HepG2 (cell line): ENCODE measurements around the gene MECR. TPM values are rescaled to one million over a fixed set of nuclear protein-coding genes. Genes with fewer than 3 reads are reported as not detected.
A peak's percentile ranks its signal among the peaks of the same experiment; 100 is the strongest.

Experiments used
- BCL6 ChIP-seq: IDR thresholded peaks from 2 replicates; pipeline ENCODE4 v1.6.1; 2016; ENCODE audit warnings: missing genetic modification reagents, missing compliant biosample characterization
- EHMT2 ChIP-seq: fragments of 200-600 bp; sonication (generic); IDR thresholded peaks from 2 replicates; pipeline ENCODE4 v1.7.0; 2017; ENCODE audit warnings: antibody characterized with exemption, low read depth, low read length, borderline replicate concordance
- FOXA1 ChIP-seq, 2 experiments: fragments of 450-650 bp in 1 of 2; sonication (generic) in 1 of 2; formaldehyde crosslinking in 1 of 2; IDR thresholded peaks; 2 replicates each; pipeline versions ENCODE4 v1.4.0 to v1.6.1; 2016 to 2020; ENCODE audit warnings: missing genetic modification reagents in 1 of 2
- GATA4 ChIP-seq: sonication (generic); IDR thresholded peaks from 2 replicates; pipeline ENCODE4 v1.6.1; 2016; ENCODE audit warnings: antibody characterized with exemption, low read depth, borderline replicate concordance
- HMGXB3 ChIP-seq: sonication (generic); formaldehyde crosslinking; IDR thresholded peaks from 2 replicates; pipeline ENCODE4 v1.4.0; 2020; ENCODE audit warnings: missing genetic modification reagents, borderline replicate concordance
- HOXA7 ChIP-seq: sonication (generic); formaldehyde crosslinking; IDR thresholded peaks from 2 replicates; pipeline ENCODE4 v1.8.1; 2022; ENCODE audit warnings: mild to moderate bottlenecking, missing genetic modification reagents, moderate library complexity
- MIXL1 ChIP-seq: IDR thresholded peaks from 2 replicates; pipeline ENCODE4 v1.6.1; 2016
- NFIB ChIP-seq: sonication (generic); formaldehyde crosslinking; IDR thresholded peaks from 2 replicates; pipeline ENCODE4 v1.9.0; 2021; ENCODE audit warnings: missing genetic modification reagents, mild to moderate bottlenecking, borderline replicate concordance
- SKI ChIP-seq: fragments of 450-650 bp; IDR thresholded peaks from one replicate; pipeline ENCODE4 v1.6.1; 2018; ENCODE audit warnings: mild to moderate bottlenecking; ENCODE audit not compliant: partially characterized antibody
- SOX13 ChIP-seq, 3 experiments: fragments of 450-650 bp in 1 of 3; sonication (generic) in 1 of 3; formaldehyde crosslinking in 1 of 3; IDR thresholded peaks in 2 of 3; conservative IDR thresholded peaks in 1 of 3; 2 replicates each; pipeline versions ENCODE4 v1.5.0 to v1.6.1; 2016 to 2020; ENCODE audit warnings: antibody characterized with exemption in 1 of 3, mild to moderate bottlenecking in 1 of 3, missing compliant biosample characterization in 1 of 3, missing genetic modification reagents in 1 of 3, moderate library complexity in 1 of 3
- ZMAT3 ChIP-seq: sonication (generic); formaldehyde crosslinking; conservative IDR thresholded peaks from 2 replicates; pipeline ENCODE4 v1.7.0; 2021; ENCODE audit warnings: missing genetic modification reagents
- ZNF317 ChIP-seq: sonication (generic); formaldehyde crosslinking; IDR thresholded peaks from 2 replicates; pipeline ENCODE4 v1.5.0; 2020; ENCODE audit warnings: mild to moderate bottlenecking, missing genetic modification reagents
- ZNF570 ChIP-seq: sonication (generic); formaldehyde crosslinking; IDR thresholded peaks from 2 replicates; pipeline ENCODE4 v1.4.0; 2020; ENCODE audit warnings: mild to moderate bottlenecking, missing genetic modification reagents, borderline replicate concordance
- ZNF749 ChIP-seq: sonication (generic); formaldehyde crosslinking; IDR thresholded peaks from 2 replicates; pipeline ENCODE4 v1.8.0; 2022; ENCODE audit warnings: mild to moderate bottlenecking, missing genetic modification reagents, moderate library complexity, borderline replicate concordance
- ZNF792 ChIP-seq: IDR thresholded peaks from 2 replicates; pipeline ENCODE4 v1.6.1; 2016
- polyA plus RNA-seq, 8 experiments: library from polyadenylated mRNA; depleted of rRNA in 3 of 8; stranded (reverse) in 7 of 8; unstranded in 1 of 8; fragments of >200 nt; fragmentation: Illumina TruSeq in 4 of 8; extraction: Trizol in 4 of 8; gene quantifications; 2 replicates each; pipeline versions ENCODE4 v1.2.1 to v1.2.3, GENCODE V29; 2011 to 2016; ENCODE audit warnings: low read depth in 4 of 8, missing spikeins in 1 of 8, mixed read lengths in 1 of 8; ENCODE audit not compliant: insufficient read depth in 1 of 8
- total RNA-seq, 5 experiments: library from RNA; depleted of rRNA; stranded (reverse); fragments of >200 nt; fragmentation: Illumina TruSeq; extraction: Trizol; gene quantifications; 2 replicates each; pipeline ENCODE4 v1.2.3, GENCODE V29; 2016; ENCODE audit warnings: low read depth in 1 of 5
- TF ChIP-seq, protein P1 (sequence below): sonication (generic); formaldehyde crosslinking; IDR thresholded peaks from 2 replicates; pipeline ENCODE4 v1.5.1; 2020; ENCODE audit warnings: missing genetic modification reagents, mild to moderate bottlenecking, borderline replicate concordance
- TF ChIP-seq, protein P2 (sequence below): IDR thresholded peaks from 2 replicates; pipeline ENCODE4 v1.6.1; 2012; ENCODE audit warnings: low read depth, low read length, improper control_type of control experiment
- TF ChIP-seq, protein P3 (sequence below): sonication (generic); formaldehyde crosslinking; IDR thresholded peaks from 2 replicates; pipeline ENCODE4 v1.5.0; 2020; ENCODE audit warnings: missing genetic modification reagents, mild to moderate bottlenecking, borderline replicate concordance
- TF ChIP-seq, protein P4 (sequence below): IDR thresholded peaks from 2 replicates; pipeline ENCODE4 v1.6.1; 2016; ENCODE audit warnings: mild to moderate bottlenecking

The MECR gene
- total and polyA plus RNA-seq, 2 of the 13 experiments (the other 11 are each of a cell fraction or from before 2014, with no cell fraction given): 18.8 to 24.9 TPM

DNA sequence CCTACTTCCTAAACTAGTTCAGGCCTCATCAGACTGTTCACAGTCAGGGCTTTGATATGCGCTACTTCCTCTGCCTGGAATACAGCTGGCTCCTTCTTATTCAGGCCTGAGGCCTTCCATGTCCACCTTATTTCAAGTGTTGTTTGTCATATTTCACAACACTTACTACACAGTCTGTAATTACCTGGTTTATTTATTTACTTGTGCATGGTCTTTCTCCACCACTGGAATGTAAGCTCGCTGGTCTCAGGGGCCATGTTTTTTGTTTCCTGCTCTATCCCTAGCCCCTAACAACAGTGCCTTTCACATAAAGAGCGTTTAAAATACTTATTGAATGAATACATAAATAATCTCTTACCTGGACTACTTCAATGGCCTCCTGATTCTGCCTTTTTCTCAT is 44.5 kb downstream of the MECR start (continued):
- 0 out of 2 replicates have a peak, but pooled peaks have one; percentile 20 for TF ChIP-seq BCL6 (CRISPR knock-in tag)
- TF ChIP-seq ZNF570 (CRISPR knock-in tag): no peak
- TF ChIP-seq GATA4: no peak
- 0 out of 2 replicates have a peak, but pooled peaks have one; percentile 43 for TF ChIP-seq ZNF749 (CRISPR knock-in tag)
- TF ChIP-seq, protein P1, sequence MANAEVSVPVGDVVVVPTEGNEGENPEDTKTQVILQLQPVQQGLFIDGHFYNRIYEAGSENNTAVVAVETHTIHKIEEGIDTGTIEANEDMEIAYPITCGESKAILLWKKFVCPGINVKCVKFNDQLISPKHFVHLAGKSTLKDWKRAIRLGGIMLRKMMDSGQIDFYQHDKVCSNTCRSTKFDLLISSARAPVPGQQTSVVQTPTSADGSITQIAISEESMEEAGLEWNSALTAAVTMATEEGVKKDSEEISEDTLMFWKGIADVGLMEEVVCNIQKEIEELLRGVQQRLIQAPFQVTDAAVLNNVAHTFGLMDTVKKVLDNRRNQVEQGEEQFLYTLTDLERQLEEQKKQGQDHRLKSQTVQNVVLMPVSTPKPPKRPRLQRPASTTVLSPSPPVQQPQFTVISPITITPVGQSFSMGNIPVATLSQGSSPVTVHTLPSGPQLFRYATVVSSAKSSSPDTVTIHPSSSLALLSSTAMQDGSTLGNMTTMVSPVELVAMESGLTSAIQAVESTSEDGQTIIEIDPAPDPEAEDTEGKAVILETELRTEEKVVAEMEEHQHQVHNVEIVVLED (CRISPR knock-in tag): peak; percentile 21; the same call in 1 of the 2 replicates
- TF ChIP-seq, protein P2, sequence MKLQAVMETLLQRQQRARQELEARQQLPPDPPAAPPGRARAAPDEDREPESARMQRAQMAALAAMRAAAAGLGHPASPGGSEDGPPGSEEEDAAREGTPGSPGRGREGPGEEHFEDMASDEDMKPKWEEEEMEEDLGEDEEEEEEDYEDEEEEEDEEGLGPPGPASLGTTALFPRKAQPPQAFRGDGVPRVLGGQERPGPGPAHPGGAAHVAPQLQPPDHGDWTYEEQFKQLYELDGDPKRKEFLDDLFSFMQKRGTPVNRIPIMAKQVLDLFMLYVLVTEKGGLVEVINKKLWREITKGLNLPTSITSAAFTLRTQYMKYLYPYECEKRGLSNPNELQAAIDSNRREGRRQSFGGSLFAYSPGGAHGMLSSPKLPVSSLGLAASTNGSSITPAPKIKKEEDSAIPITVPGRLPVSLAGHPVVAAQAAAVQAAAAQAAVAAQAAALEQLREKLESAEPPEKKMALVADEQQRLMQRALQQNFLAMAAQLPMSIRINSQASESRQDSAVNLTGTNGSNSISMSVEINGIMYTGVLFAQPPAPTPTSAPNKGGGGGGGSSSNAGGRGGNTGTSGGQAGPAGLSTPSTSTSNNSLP: 0 out of 2 replicates have a peak, but pooled peaks have one; percentile 38
- TF ChIP-seq EHMT2: peak; percentile 76; the same call in 1 of the 2 replicates
- TF ChIP-seq ZNF792 (CRISPR knock-in tag): no peak
- TF ChIP-seq ZMAT3: no peak
- TF ChIP-seq SOX13 (IDR thresholded peaks at IDR 0.05): no peak
- TF ChIP-seq SOX13 (CRISPR knock-in tag; conservative IDR thresholded peaks at IDR 0.05 in 1 of 2, IDR thresholded peaks at IDR 0.05 in 1 of 2): peak in 1 of 2 experiments; percentile 43; a peak in 1 of 4 replicates
- no peak for TF ChIP-seq HOXA7 (CRISPR knock-in tag)
- peak; percentile 39 for TF ChIP-seq SKI
- no peak for TF ChIP-seq HMGXB3 (CRISPR knock-in tag)
- TF ChIP-seq, protein P3, sequence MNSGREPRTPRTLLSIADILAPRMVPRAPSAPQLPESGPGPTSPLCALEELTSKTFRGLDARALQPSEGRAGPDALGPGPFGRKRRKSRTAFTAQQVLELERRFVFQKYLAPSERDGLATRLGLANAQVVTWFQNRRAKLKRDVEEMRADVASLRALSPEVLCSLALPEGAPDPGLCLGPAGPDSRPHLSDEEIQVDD (CRISPR knock-in tag): no peak
- 0 out of 2 replicates have a peak, but pooled peaks have one; percentile 25 for TF ChIP-seq ZNF317 (CRISPR knock-in tag)
- no peak for TF ChIP-seq FOXA1 (IDR thresholded peaks at IDR 0.05)
- peak; percentile 75 for TF ChIP-seq FOXA1 (CRISPR knock-in tag; IDR thresholded peaks at IDR 0.05)
- 0 out of 2 replicates have a peak, but pooled peaks have one; percentile 33 for TF ChIP-seq NFIB (CRISPR knock-in tag)
- TF ChIP-seq MIXL1 (CRISPR knock-in tag): 0 out of 2 replicates have a peak, but pooled peaks have one; percentile 32
- TF ChIP-seq, protein P4, sequence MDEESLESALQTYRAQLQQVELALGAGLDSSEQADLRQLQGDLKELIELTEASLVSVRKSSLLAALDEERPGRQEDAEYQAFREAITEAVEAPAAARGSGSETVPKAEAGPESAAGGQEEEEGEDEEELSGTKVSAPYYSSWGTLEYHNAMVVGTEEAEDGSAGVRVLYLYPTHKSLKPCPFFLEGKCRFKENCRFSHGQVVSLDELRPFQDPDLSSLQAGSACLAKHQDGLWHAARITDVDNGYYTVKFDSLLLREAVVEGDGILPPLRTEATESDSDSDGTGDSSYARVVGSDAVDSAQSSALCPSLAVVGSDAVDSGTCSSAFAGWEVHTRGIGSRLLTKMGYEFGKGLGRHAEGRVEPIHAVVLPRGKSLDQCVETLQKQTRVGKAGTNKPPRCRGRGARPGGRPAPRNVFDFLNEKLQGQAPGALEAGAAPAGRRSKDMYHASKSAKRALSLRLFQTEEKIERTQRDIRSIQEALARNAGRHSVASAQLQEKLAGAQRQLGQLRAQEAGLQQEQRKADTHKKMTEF: peak; percentile 66; the same call in 1 of the 2 replicates
